HepG2 (cell line): ENCODE data around the gene SLC4A5. TPM values are rescaled to one million over a fixed set of nuclear protein-coding genes. Genes with fewer than 3 reads are reported as not detected.

ENCODE experiments used
- CHD2 ChIP-seq: IDR thresholded peaks from 2 replicates; pipeline ENCODE4 v1.6.1; 2011; ENCODE audit warnings: low read depth, low read length, improper control_type of control experiment
- MIER3 ChIP-seq: IDR thresholded peaks from 2 replicates; pipeline ENCODE4 v1.6.1; 2016; ENCODE audit warnings: missing compliant biosample characterization, borderline replicate concordance
- ZBTB38 ChIP-seq: sonication (generic); formaldehyde crosslinking; IDR thresholded peaks from 2 replicates; pipeline ENCODE4 v1.5.1; 2020; ENCODE audit warnings: mild to moderate bottlenecking, missing genetic modification reagents
- ZNF891 ChIP-seq: sonication (generic); formaldehyde crosslinking; IDR thresholded peaks from 2 replicates; pipeline ENCODE4 v1.5.0; 2020; ENCODE audit warnings: mild to moderate bottlenecking, missing genetic modification reagents
- ZSCAN12 ChIP-seq: sonication (generic); formaldehyde crosslinking; IDR thresholded peaks from 2 replicates; pipeline ENCODE4 v1.9.0; 2021; ENCODE audit warnings: mild to moderate bottlenecking, missing genetic modification reagents
- polyA plus RNA-seq, 8 experiments: library from polyadenylated mRNA; depleted of rRNA in 3 of 8; stranded (reverse) in 7 of 8; unstranded in 1 of 8; fragments of >200 nt; fragmentation: Illumina TruSeq in 4 of 8; extraction: Trizol in 4 of 8; gene quantifications; 2 replicates each; pipeline versions ENCODE4 v1.2.1 to v1.2.3, GENCODE V29; 2011 to 2016; ENCODE audit warnings: low read depth in 4 of 8, missing spikeins in 1 of 8, mixed read lengths in 1 of 8; ENCODE audit not compliant: insufficient read depth in 1 of 8
- total RNA-seq, 5 experiments: library from RNA; depleted of rRNA; stranded (reverse); fragments of >200 nt; fragmentation: Illumina TruSeq; extraction: Trizol; gene quantifications; 2 replicates each; pipeline ENCODE4 v1.2.3, GENCODE V29; 2016; ENCODE audit warnings: low read depth in 1 of 5
- TF ChIP-seq, protein P1 (sequence below): sonication (generic); formaldehyde crosslinking; IDR thresholded peaks from 2 replicates; pipeline ENCODE4 v1.4.0; 2020; ENCODE audit warnings: missing genetic modification reagents
- TF ChIP-seq, protein P2 (sequence below): sonication (generic); formaldehyde crosslinking; IDR thresholded peaks from 2 replicates; pipeline ENCODE4 v1.5.0; 2020; ENCODE audit warnings: missing genetic modification reagents
- TF ChIP-seq, protein P3 (sequence below): sonication (generic); formaldehyde crosslinking; IDR thresholded peaks from 2 replicates; pipeline ENCODE4 v1.4.0; 2020; ENCODE audit warnings: missing genetic modification reagents, borderline replicate concordance
- TF ChIP-seq, protein P4 (sequence below): sonication (generic); formaldehyde crosslinking; IDR thresholded peaks from 2 replicates; pipeline ENCODE4 v1.4.0; 2020; ENCODE audit warnings: mild to moderate bottlenecking, missing genetic modification reagents
- TF ChIP-seq, protein P5 (sequence below): IDR thresholded peaks from 2 replicates; pipeline ENCODE4 v1.6.1; 2012; ENCODE audit warnings: low read depth, low read length, improper control_type of control experiment

SLC4A5 gene
- total and polyA plus RNA-seq, 2 of the 13 experiments (the other 11 are each of a cell fraction or from before 2014, with no cell fraction given) = 0.50 TPM; not detected in 1

DNA sequence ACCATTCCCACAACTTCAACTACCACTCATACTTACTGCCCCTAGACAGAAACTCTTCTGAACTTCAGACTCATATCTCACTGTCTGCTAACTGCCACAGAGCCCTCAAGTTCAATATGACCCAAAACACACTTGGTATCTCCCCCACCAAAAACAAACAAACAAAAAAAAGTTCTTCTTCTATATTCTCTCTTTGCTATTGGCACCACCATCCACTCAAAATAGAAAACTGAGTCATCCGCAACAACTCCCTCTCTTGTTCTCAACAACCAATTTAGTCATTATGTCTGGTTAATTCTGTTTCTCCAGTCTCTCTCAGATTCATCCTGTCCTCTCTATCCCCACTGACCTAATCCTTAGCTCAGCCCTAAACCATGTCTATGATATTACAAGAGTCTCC, 44.1 kb upstream of the SLC4A5 start (continued):
- TF ChIP-seq ZSCAN12 (CRISPR knock-in tag) (no peak), ZNF891 (CRISPR knock-in tag) (no peak), ZBTB38 (CRISPR knock-in tag) (no peak), MIER3 (CRISPR knock-in tag) (no peak), CHD2 (no peak)
- TF ChIP-seq, protein P1, sequence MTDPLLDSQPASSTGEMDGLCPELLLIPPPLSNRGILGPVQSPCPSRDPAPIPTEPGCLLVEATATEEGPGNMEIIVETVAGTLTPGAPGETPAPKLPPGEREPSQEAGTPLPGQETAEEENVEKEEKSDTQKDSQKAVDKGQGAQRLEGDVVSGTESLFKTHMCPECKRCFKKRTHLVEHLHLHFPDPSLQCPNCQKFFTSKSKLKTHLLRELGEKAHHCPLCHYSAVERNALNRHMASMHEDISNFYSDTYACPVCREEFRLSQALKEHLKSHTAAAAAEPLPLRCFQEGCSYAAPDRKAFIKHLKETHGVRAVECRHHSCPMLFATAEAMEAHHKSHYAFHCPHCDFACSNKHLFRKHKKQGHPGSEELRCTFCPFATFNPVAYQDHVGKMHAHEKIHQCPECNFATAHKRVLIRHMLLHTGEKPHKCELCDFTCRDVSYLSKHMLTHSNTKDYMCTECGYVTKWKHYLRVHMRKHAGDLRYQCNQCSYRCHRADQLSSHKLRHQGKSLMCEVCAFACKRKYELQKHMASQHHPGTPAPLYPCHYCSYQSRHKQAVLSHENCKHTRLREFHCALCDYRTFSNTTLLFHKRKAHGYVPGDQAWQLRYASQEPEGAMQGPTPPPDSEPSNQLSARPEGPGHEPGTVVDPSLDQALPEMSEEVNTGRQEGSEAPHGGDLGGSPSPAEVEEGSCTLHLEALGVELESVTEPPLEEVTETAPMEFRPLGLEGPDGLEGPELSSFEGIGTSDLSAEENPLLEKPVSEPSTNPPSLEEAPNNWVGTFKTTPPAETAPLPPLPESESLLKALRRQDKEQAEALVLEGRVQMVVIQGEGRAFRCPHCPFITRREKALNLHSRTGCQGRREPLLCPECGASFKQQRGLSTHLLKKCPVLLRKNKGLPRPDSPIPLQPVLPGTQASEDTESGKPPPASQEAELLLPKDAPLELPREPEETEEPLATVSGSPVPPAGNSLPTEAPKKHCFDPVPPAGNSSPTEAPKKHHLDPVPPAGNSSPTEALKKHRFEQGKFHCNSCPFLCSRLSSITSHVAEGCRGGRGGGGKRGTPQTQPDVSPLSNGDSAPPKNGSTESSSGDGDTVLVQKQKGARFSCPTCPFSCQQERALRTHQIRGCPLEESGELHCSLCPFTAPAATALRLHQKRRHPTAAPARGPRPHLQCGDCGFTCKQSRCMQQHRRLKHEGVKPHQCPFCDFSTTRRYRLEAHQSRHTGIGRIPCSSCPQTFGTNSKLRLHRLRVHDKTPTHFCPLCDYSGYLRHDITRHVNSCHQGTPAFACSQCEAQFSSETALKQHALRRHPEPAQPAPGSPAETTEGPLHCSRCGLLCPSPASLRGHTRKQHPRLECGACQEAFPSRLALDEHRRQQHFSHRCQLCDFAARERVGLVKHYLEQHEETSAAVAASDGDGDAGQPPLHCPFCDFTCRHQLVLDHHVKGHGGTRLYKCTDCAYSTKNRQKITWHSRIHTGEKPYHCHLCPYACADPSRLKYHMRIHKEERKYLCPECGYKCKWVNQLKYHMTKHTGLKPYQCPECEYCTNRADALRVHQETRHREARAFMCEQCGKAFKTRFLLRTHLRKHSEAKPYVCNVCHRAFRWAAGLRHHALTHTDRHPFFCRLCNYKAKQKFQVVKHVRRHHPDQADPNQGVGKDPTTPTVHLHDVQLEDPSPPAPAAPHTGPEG (CRISPR knock-in tag) = no peak
- TF ChIP-seq, protein P2, sequence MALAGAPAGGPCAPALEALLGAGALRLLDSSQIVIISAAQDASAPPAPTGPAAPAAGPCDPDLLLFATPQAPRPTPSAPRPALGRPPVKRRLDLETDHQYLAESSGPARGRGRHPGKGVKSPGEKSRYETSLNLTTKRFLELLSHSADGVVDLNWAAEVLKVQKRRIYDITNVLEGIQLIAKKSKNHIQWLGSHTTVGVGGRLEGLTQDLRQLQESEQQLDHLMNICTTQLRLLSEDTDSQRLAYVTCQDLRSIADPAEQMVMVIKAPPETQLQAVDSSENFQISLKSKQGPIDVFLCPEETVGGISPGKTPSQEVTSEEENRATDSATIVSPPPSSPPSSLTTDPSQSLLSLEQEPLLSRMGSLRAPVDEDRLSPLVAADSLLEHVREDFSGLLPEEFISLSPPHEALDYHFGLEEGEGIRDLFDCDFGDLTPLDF = no peak
- TF ChIP-seq, protein P3, sequence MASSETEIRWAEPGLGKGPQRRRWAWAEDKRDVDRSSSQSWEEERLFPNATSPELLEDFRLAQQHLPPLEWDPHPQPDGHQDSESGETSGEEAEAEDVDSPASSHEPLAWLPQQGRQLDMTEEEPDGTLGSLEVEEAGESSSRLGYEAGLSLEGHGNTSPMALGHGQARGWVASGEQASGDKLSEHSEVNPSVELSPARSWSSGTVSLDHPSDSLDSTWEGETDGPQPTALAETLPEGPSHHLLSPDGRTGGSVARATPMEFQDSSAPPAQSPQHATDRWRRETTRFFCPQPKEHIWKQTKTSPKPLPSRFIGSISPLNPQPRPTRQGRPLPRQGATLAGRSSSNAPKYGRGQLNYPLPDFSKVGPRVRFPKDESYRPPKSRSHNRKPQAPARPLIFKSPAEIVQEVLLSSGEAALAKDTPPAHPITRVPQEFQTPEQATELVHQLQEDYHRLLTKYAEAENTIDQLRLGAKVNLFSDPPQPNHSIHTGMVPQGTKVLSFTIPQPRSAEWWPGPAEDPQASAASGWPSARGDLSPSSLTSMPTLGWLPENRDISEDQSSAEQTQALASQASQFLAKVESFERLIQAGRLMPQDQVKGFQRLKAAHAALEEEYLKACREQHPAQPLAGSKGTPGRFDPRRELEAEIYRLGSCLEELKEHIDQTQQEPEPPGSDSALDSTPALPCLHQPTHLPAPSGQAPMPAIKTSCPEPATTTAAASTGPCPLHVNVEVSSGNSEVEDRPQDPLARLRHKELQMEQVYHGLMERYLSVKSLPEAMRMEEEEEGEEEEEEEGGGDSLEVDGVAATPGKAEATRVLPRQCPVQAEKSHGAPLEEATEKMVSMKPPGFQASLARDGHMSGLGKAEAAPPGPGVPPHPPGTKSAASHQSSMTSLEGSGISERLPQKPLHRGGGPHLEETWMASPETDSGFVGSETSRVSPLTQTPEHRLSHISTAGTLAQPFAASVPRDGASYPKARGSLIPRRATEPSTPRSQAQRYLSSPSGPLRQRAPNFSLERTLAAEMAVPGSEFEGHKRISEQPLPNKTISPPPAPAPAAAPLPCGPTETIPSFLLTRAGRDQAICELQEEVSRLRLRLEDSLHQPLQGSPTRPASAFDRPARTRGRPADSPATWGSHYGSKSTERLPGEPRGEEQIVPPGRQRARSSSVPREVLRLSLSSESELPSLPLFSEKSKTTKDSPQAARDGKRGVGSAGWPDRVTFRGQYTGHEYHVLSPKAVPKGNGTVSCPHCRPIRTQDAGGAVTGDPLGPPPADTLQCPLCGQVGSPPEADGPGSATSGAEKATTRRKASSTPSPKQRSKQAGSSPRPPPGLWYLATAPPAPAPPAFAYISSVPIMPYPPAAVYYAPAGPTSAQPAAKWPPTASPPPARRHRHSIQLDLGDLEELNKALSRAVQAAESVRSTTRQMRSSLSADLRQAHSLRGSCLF (CRISPR knock-in tag) = no peak
- TF ChIP-seq, protein P4, sequence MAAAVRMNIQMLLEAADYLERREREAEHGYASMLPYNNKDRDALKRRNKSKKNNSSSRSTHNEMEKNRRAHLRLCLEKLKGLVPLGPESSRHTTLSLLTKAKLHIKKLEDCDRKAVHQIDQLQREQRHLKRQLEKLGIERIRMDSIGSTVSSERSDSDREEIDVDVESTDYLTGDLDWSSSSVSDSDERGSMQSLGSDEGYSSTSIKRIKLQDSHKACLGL = no peak
- TF ChIP-seq, protein P5, sequence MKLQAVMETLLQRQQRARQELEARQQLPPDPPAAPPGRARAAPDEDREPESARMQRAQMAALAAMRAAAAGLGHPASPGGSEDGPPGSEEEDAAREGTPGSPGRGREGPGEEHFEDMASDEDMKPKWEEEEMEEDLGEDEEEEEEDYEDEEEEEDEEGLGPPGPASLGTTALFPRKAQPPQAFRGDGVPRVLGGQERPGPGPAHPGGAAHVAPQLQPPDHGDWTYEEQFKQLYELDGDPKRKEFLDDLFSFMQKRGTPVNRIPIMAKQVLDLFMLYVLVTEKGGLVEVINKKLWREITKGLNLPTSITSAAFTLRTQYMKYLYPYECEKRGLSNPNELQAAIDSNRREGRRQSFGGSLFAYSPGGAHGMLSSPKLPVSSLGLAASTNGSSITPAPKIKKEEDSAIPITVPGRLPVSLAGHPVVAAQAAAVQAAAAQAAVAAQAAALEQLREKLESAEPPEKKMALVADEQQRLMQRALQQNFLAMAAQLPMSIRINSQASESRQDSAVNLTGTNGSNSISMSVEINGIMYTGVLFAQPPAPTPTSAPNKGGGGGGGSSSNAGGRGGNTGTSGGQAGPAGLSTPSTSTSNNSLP = no peak
